ENCODE data around the gene UBE2C. TPM values are rescaled to one million over a fixed set of nuclear protein-coding genes. Genes with fewer than 3 reads are reported as not detected.

The UBE2C gene
- total RNA-seq, 1 experiment from 2014 or later, result 249 TPM

GRCh38 chr20:45782890-45783289, 29.6 kb upstream of the UBE2C start:
- H3K27ac ChIP-seq (ENCODE audit: low read depth, low read length, poor library complexity, severe bottlenecking), result no peak overlapping the region
- POLR2A ChIA-PET (ENCODE audit: low non-redundant PET), result no interaction called here
- no peaks in the 10 kb centered on the region for H3K4me1 ChIP-seq (ENCODE audit: insufficient read depth, low read length, poor library complexity, severe bottlenecking)
- TF ChIP-seq EZH2 (IDR thresholded peaks at IDR 0.05; ENCODE audit: borderline replicate concordance, low read depth, low read length, poor library complexity, severe bottlenecking), result no peak
- no peak for TF ChIP-seq CTCF (conservative IDR thresholded peaks at IDR 0.05; ENCODE audit: low read depth, low read length)
- no TSS peak for BruUV-seq (replicated peaks)
- H3K9me3 ChIP-seq (ENCODE audit: low read depth, low read length, poor library complexity, severe bottlenecking), result no peaks in the 10 kb centered on the region
- CTCF ChIA-PET, result no interaction called here
- no peaks in the 10 kb centered on the region for H3K36me3 ChIP-seq (ENCODE audit: insufficient read depth, low read length, poor library complexity, severe bottlenecking)
- no peak for DNase-seq (ENCODE audit: low spot score)
- intact Hi-C loops (cut with micrococcal nuclease; ENCODE audit: unreplicated experiment), result no loop called here
- no peak overlapping the region for H3K4me3 ChIP-seq (ENCODE audit: low read depth, low read length, poor library complexity, severe bottlenecking)
- H3K27me3 ChIP-seq (replicated peaks; ENCODE audit: insufficient read depth, low read depth, low read length, poor library complexity), result no peaks in the 10 kb centered on the region

GRCh38 chr20:45783656-45784294, 28.7 kb upstream of the UBE2C start:
- POLR2A ChIA-PET (ENCODE audit: low non-redundant PET), result no interaction called here
- H3K4me1 ChIP-seq (ENCODE audit: insufficient read depth, low read length, poor library complexity, severe bottlenecking), result no peaks in the 10 kb centered on the region
- no TSS peak for BruUV-seq (replicated peaks)
- CTCF ChIA-PET, result no interaction called here
- H3K27me3 ChIP-seq (replicated peaks; ENCODE audit: insufficient read depth, low read depth, low read length, poor library complexity), result no peaks in the 10 kb centered on the region
- TF ChIP-seq CTCF (conservative IDR thresholded peaks at IDR 0.05; ENCODE audit: low read depth, low read length) (no peak), EZH2 (IDR thresholded peaks at IDR 0.05; ENCODE audit: borderline replicate concordance, low read depth, low read length, poor library complexity, severe bottlenecking) (no peak)
- intact Hi-C loops (cut with micrococcal nuclease; ENCODE audit: unreplicated experiment), result no loop called here
- no peaks in the 10 kb centered on the region for H3K9me3 ChIP-seq (ENCODE audit: low read depth, low read length, poor library complexity, severe bottlenecking)
- H3K27ac ChIP-seq (ENCODE audit: low read depth, low read length, poor library complexity, severe bottlenecking), result no peak overlapping the region
- DNase-seq (ENCODE audit: low spot score), result no peak
- no peaks in the 10 kb centered on the region for H3K36me3 ChIP-seq (ENCODE audit: insufficient read depth, low read length, poor library complexity, severe bottlenecking)
- no peak overlapping the region for H3K4me3 ChIP-seq (ENCODE audit: low read depth, low read length, poor library complexity, severe bottlenecking)

GRCh38 chr20:45788351-45788750, 24.1 kb upstream of the UBE2C start:
- CTCF ChIA-PET, result no interaction called here
- H3K36me3 ChIP-seq (ENCODE audit: insufficient read depth, low read length, poor library complexity, severe bottlenecking), result no peaks in the 10 kb centered on the region
- H3K27me3 ChIP-seq (replicated peaks; ENCODE audit: insufficient read depth, low read depth, low read length, poor library complexity), result no peaks in the 10 kb centered on the region
- POLR2A ChIA-PET (ENCODE audit: low non-redundant PET), result no interaction called here
- no TSS peak for BruUV-seq (replicated peaks)
- no peak for TF ChIP-seq CTCF (conservative IDR thresholded peaks at IDR 0.05; ENCODE audit: low read depth, low read length)
- TF ChIP-seq EZH2 (IDR thresholded peaks at IDR 0.05; ENCODE audit: borderline replicate concordance, low read depth, low read length, poor library complexity, severe bottlenecking), result no peak
- no peak for DNase-seq (ENCODE audit: low spot score)
- H3K4me3 ChIP-seq (ENCODE audit: low read depth, low read length, poor library complexity, severe bottlenecking), result no peak overlapping the region
- H3K27ac ChIP-seq (ENCODE audit: low read depth, low read length, poor library complexity, severe bottlenecking), result no peak overlapping the region
- peaks cover 7% of the 10 kb centered on the region for H3K4me1 ChIP-seq (ENCODE audit: insufficient read depth, low read length, poor library complexity, severe bottlenecking)
- H3K9me3 ChIP-seq (ENCODE audit: low read depth, low read length, poor library complexity, severe bottlenecking), result no peaks in the 10 kb centered on the region
- intact Hi-C loops (cut with micrococcal nuclease; ENCODE audit: unreplicated experiment), result no loop called here

All from A673 (cell line).